A204.1 (cell line): ENCODE data around the gene SLC25A17.
"Not testable (repeated sequence)": the region's sequence is repeated elsewhere in the genome, so short reads cannot be mapped to it uniquely, and the experiment has no call there.

Source experiments
- FAIRE-seq: peaks from 2 replicates; lab custom pipeline; 2012; peaks lifted over from hg19 to GRCh38; lab: Jason Lieb, UNC

SLC25A17 gene

GRCh38 chr22:40818747-40819598, at the start of gene SLC25A17:
TSS of gene SLC25A17 (minus strand) at chr22:40819346. CDS start at chr22:40819248, 98 bp downstream.
- no peak for FAIRE-seq

- FAIRE-seq: not testable (repeated sequence)
These were observed 49.2 kb upstream of the SLC25A17 start for GRCh38 chr22:40868379-40868778.

- peak; percentile 25 for FAIRE-seq
These were observed 48.0 kb upstream of the SLC25A17 start for GRCh38 chr22:40867109-40867508.

- FAIRE-seq: no peak
These were observed 43.4 kb upstream of the SLC25A17 start for GRCh38 chr22:40862537-40862936.

- no peak for FAIRE-seq
These were observed 42.9 kb upstream of the SLC25A17 start, which contains the start of gene DNAJB7 for GRCh38 chr22:40862013-40862412. TSS of gene DNAJB7 (minus strand) at chr22:40862113. CDS start at chr22:40861994, 119 bp downstream.

GRCh38 chr22:40857309-40857855, 38.2 kb upstream of the SLC25A17 start:
- FAIRE-seq: no peak

GRCh38 chr22:40856513-40857308, 37.6 kb upstream of the SLC25A17 start, which contains the start of the genes ST13 and XPNPEP3:
TSS of gene ST13 (minus strand) at chr22:40856639. CDS start at chr22:40856540, 99 bp downstream.
TSS of gene XPNPEP3 (plus strand) at chr22:40857148. CDS start at chr22:40857182, 34 bp downstream.
- FAIRE-seq: peak; percentile 95

- FAIRE-seq: no peak
These were observed 36.9 kb upstream of the SLC25A17 start for GRCh38 chr22:40855979-40856512.

- FAIRE-seq: no peak
These were observed 36.2 kb upstream of the SLC25A17 start for GRCh38 chr22:40855071-40855978.

GRCh38 chr22:40853961-40854360, 34.8 kb upstream of the SLC25A17 start:
- no peak for FAIRE-seq

- FAIRE-seq: no peak
These were observed 34.2 kb upstream of the SLC25A17 start for GRCh38 chr22:40853333-40853732.

- not testable (repeated sequence) for FAIRE-seq
These were observed 26.7 kb upstream of the SLC25A17 start for GRCh38 chr22:40845816-40846215.

- no peak for FAIRE-seq
These were observed 25.8 kb upstream of the SLC25A17 start for GRCh38 chr22:40844951-40845350.

- no peak for FAIRE-seq
These were observed 19.3 kb upstream of the SLC25A17 start for GRCh38 chr22:40838486-40838885.

- no peak for FAIRE-seq
These were observed 15.5 kb upstream of the SLC25A17 start for GRCh38 chr22:40834619-40835018.

GRCh38 chr22:40829131-40829530, 10.0 kb upstream of the SLC25A17 start:
- no peak for FAIRE-seq

GRCh38 chr22:40826984-40827741, 8.0 kb upstream of the SLC25A17 start:
- FAIRE-seq: no peak

- not testable (repeated sequence) for FAIRE-seq
These were observed 7.1 kb upstream of the SLC25A17 start for GRCh38 chr22:40826292-40826691.

GRCh38 chr22:40823426-40823825, 4.3 kb upstream of the SLC25A17 start:
- FAIRE-seq: no peak

- no peak for FAIRE-seq
These were observed 524 bp upstream of the SLC25A17 start for GRCh38 chr22:40819599-40820140.
